ENCODE measurements around the gene SLC40A1. TPM values are rescaled to one million over a fixed set of nuclear protein-coding genes. Genes with fewer than 3 reads are reported as not detected.

SLC40A1 gene
- total RNA-seq, 1 experiment from 2014 or later = not detected

GRCh38 chr2:189593115-189593514 is 12.5 kb upstream of the SLC40A1 start:
- Histone ChIP-seq H2BK12ac (ENCODE audit: insufficient read length, low read depth, low read length) (no peak overlapping the region), H4K5ac (ENCODE audit: insufficient read length, low read depth, low read length) (no peak overlapping the region), H3K4me2 (ENCODE audit: insufficient read depth, insufficient read length, low read length) (no peak overlapping the region), H2BK20ac (ENCODE audit: low read depth, low read length, poor library complexity, severe bottlenecking) (no peak overlapping the region), H4K91ac (ENCODE audit: insufficient read length, low read depth, low read length) (no peak overlapping the region), H3K23ac (ENCODE audit: insufficient read length, low read depth, low read length) (no peak overlapping the region), H2BK120ac (ENCODE audit: low read depth, low read length, poor library complexity, severe bottlenecking) (no peak overlapping the region), H2AFZ (ENCODE audit: low read length) (no peak overlapping the region), H2AK5ac (ENCODE audit: insufficient read length, low read length) (no peak overlapping the region), H3K79me2 (ENCODE audit: insufficient read depth, low read length) (no peaks in the 10 kb centered on the region), H3K9ac (ENCODE audit: extremely low read depth, insufficient read length, low read length) (no peak overlapping the region), H3K23me2 (ENCODE audit: insufficient read length, low read depth, low read length, poor library complexity, severe bottlenecking) (no peaks in the 10 kb centered on the region), H3K56ac (ENCODE audit: insufficient read length, low read depth, low read length) (no peak overlapping the region), H4K20me1 (ENCODE audit: control insufficient read depth, insufficient read depth, insufficient read length) (no peaks in the 10 kb centered on the region), H3K4ac (ENCODE audit: low read depth, low read length) (no peak overlapping the region), H3K9me3 (ENCODE audit: control insufficient read depth, low read depth, low read length) (no peaks in the 10 kb centered on the region), H3K27ac (ENCODE audit: insufficient read length, low read depth, low read length) (no peak overlapping the region), H2BK15ac (ENCODE audit: low read depth, low read length) (no peak overlapping the region), H3K14ac (ENCODE audit: insufficient read depth, low read length) (no peak overlapping the region), H3T11ph (ENCODE audit: low read length) (no peak overlapping the region), H3K27me3 (ENCODE audit: insufficient read depth, low read length) (no peaks in the 10 kb centered on the region), H3K4me1 (ENCODE audit: insufficient read depth, low read length) (0 out of 2 replicates have a peak, but pooled peaks cover 2% of the 10 kb centered on the region), H3K79me1 (ENCODE audit: insufficient read depth, low read depth, low read length, poor library complexity, severe bottlenecking) (no peaks in the 10 kb centered on the region), H3K18ac (ENCODE audit: insufficient read length, low read depth, low read length) (no peak overlapping the region), H4K8ac (replicated peaks; ENCODE audit: insufficient read length, low read depth, low read length) (no peak overlapping the region), H2BK5ac (ENCODE audit: insufficient read length, low read length) (no peak overlapping the region)
- no peak for TF ChIP-seq CTCF (conservative IDR thresholded peaks at IDR 0.05)
- no peak for DNase-seq
- Mint-ChIP-seq H3K9me3 (no peaks in the 10 kb centered on the region), H3K4me1 (peaks cover 4 to 7% of the 10 kb centered on the region in 2 experiments; a peak in 3 of 4 replicates), H3K4me3 (no peak overlapping the region), H3K27ac (no peak overlapping the region), H3K27me3 (ENCODE audit: low read depth) (peaks cover 41% of the 10 kb centered on the region), H3K36me3 (ENCODE audit: insufficient read depth in 1 of 3, low read depth in 3 of 3) (no peaks in the 10 kb centered on the region)
- no CpG with 5 or more reads among the region's 3 CpGs for WGBS (ENCODE audit: extremely low coverage, insufficient read length, low lambda C conversion rate)
